Raji (cell line): Measurements from ENCODE around the gene FETUB.

Experiments used
- POLR2A ChIP-seq: IDR thresholded peaks from 2 replicates; pipeline ENCODE4 v1.6.1; 2011; ENCODE audit warnings: low read depth, low read length, control low read depth; ENCODE audit not compliant: insufficient read depth

Gene FETUB, protein sequence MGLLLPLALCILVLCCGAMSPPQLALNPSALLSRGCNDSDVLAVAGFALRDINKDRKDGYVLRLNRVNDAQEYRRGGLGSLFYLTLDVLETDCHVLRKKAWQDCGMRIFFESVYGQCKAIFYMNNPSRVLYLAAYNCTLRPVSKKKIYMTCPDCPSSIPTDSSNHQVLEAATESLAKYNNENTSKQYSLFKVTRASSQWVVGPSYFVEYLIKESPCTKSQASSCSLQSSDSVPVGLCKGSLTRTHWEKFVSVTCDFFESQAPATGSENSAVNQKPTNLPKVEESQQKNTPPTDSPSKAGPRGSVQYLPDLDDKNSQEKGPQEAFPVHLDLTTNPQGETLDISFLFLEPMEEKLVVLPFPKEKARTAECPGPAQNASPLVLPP

DNA sequence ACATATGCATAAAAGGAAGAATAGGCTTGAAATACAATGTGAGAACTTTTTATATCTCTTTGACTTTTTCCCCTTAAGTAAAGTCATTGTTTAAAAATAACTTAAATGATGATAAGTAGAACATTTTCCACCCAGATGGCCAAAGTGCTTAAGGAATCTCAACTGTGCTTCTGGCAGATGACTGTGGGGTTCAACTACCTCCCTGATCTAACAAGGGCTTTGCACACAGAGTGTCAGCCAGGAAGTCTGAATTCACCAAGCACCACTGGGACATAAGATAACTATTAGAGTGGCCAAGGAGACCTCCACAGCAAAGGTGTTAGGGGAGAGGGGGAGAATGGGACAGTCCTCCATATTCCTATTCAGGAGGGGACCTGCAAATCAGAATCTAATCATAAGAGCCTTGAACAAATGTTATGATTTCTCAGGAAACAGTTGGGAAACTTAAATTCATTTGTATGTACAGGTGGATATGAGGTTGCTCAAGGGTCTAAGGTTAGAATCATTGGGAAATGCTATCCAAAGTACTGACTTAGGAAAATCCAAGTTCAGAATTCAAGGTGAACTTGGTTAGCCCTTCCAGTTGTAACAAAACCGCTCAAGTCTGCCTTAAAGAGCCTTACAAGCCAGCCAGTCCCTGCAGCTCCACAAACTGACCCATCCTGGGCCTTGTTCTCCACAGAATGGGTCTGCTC, at the start of gene FETUB:
Gene FETUB, plus strand, starts transcription at position 622 of the 695 bp plus-strand sequence. Its CDS starts 62 bp downstream, at position 684.
- TF ChIP-seq POLR2A, result no peak

DNA sequence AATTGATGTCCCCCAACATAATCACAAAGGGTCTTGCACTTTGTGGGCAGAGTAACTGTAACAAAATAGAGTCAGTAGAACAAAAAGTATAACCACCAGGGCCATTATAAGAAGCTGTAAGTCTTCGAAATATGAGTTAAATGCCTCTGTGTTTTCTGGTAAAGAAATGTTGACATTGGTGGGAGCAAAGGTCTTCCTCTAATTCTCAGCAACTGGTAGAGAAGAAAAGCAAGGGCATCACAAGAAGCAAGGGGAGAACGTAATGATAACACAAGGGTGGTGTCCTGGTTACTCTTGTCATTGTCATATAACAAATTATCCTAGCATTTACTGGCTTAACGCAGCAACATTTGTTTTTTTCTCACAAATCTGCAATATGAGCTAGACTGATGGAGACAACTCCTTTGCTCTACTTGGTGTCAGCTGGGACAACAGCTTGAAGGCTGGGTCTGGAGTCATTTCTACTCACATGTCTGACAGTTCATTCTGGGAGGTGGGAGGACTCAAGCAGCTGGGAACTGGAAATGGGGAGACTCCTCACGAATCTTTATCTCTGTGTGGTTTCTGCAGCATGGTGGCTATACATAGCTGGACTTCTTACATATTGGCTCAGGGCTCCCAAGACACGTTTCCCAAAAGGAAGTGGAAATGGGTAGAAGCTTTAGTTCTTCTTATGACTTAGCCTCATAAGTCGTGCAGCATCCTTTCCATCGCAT, 49.5 kb upstream of the FETUB start:
- no peak for TF ChIP-seq POLR2A

DNA sequence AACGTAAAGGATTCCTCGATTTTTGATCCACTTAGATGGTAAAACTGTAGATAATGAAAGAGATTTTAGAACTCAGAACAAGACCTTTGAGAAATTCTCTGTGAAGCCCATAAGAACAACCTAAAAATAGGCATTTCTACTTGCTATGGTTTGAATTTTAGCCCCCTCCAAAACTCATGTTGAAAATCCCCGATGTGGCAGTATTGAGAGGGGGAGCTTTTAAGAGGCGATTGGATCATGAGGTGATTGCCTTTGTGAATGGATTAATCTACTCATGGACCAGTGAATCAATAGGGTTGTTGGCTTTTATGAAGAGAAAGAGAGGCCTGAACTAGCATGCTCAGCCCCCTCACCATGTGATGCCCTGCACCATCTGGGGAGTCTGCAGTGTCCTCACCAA, 47.5 kb upstream of the FETUB start:
- no peak for TF ChIP-seq POLR2A

DNA sequence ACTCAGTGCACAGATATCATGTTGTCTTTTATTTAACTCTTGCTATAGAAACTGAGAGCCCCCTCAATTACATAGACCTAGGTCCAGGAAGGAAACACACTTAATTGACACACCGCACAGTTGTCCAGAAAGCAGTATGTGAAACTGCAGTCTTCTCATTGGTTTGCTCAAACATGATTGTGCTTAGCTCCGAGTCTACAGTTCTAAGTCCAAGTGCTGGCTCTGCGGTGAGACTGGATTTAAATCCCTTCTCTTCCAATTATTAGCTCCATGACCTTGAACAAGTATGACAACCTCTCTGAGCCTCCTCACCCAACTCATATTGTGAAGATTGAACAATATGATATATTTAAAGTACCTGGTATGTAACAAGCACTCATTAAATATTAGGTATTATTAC, 46.3 kb upstream of the FETUB start:
- TF ChIP-seq POLR2A, result no peak

DNA sequence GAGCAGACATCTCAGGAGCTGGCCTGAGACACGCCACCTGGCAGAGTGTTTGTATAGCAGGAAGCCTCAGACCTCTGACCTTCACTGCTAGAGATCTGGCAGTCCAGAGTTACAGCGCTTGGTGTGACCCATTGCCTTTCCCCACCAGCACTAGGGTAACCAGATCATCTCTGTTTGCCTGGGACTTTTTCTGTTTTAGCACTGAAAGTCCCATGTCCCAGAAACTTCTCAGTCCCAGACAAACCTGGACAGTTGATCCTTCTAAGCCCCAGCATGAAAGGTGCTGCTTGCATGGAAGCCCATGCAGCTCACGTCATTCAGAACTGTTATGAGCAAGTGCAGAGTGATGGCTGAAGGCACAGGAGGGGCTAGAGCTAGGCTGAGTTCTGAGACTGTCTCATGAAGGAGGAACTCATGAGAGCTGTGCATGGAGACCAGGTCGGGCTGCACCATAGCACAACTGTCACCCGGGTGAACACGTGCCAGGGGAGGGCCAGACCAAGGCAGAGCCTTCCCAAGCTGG, 45.5 kb upstream of the FETUB start:
- no peak for TF ChIP-seq POLR2A

DNA sequence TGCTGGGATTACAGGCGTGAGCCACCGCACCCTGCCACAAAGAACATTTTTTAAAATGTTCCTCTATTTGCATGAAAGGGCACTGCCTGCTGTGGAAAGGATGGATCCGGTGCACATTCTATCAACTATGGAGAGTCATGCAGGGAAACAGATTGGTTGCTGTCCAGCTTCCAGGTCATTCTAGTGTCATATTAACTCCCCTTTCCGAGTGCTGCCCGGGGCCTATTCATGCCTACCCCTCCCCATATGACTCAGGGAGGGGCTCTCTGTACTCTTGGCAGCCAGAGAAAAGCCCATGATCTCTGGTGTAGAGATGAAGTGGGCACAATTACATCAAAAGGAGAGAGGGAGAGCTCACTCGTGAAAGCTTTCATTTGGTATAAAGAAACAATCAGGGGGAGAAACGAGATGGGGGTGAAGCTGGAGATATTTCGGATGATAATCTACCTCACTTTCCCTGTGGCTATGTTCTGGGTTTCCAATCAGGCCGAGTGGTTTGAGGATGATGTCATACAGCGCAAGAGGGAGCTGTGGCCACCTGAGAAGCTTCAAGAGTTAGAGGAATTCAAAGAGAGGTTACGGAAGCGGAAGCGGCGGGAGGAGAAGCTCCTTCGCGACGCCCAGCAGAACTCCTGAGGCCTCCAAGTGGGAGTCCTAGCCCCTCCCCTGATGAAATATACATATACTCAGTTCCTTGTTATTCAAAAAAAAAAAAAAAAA, 43.5 kb upstream of the FETUB start:
- no peak for TF ChIP-seq POLR2A

DNA sequence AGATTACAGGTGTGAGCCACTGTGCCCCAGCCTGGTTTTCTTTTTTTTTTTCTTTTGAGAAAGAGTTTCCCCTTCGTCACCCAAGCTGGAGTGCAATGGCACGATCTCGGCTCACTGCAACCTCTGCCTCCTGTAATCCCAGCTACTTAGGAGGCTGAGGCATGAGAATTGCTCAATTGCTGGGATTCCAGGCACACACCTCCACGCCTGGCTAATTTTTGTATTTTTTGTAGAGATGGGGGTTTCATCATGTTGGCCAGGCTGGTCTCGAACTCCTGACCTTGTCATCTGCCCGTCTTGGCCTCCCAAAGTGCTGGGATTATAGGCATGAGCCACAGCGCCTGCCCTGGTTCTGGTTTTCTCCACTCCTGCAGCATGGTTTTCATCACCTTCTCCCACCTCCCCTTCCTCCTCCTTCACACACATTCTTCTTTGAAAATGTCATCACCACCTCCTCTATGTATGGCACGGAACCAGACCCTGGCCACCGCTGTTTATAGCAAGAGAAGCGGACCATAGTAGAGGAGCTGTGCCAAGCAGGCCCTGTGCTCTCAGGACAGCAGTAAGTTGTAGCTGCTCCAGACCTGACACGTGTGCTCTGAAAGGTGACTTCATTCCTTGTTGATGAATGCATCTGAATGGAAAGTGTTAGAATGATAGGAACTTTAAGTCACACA, 42.0 kb upstream of the FETUB start:
- no peak for TF ChIP-seq POLR2A

DNA sequence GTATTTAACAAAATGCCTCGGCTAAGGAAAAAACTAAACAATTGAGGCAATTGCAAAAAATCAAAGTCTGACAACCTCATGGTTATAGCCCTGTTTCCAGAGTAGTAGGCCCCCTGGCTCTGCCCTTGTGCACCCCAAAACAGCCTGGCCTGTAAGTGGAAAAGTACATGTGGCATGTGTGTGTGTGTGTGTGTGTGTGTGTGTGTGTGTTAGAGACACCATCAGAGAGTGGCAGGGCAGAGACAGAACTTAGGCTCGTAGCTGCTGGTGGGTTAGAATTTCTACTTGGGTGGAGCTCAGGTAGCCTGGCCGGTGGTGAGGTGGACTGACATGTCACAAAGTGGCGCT, 41.4 kb upstream of the FETUB start:
- TF ChIP-seq POLR2A, result no peak

DNA sequence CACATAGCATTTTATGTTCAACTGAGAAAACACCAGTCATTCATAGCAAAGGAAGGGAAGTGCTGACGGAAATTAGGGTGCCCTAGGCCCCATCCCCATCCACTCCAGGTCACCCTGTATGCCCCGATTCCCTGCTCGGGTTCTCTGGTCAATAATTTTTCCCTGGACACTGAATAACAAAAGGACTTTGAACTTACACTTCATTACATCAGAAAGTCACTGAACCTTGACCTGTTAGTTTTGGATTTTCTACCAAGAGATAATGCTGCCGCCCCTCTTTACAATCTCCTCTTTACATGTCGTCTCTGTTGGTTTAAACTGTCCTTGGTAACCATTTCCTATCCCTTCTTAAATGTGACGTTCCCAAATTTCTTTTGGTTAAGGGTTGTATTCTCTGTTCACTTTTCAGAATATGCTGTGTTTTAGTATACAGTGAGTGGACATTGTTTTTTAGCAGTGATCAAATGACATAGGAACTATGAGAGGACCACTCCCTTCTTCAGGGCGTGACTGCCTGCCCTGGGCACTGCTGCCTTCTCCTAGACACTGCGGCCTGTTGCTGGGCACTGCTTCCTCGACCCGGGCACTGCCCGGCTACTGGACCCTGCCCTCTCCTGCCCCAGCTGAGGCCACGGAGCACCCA, 40.9 kb upstream of the FETUB start:
- TF ChIP-seq POLR2A, result no peak

DNA sequence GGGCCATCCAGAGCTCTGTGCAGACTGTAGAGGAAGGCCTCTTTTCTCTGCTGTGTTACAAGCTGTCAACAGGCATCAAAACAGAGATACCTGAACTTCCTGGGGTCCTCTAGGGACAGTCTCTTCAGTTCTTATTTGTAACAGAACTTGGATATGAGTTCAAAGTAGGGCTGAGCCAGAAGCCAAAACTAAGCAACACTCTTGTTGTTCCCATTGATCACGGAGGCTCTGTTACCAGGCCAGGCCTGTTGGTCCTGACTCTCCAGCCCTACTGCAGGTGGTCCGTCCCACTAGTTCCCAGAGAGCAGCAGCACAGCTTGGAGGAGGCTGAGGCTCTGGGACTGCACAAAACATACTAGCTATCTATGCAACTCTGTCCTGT, 40.4 kb upstream of the FETUB start:
- no peak for TF ChIP-seq POLR2A

DNA sequence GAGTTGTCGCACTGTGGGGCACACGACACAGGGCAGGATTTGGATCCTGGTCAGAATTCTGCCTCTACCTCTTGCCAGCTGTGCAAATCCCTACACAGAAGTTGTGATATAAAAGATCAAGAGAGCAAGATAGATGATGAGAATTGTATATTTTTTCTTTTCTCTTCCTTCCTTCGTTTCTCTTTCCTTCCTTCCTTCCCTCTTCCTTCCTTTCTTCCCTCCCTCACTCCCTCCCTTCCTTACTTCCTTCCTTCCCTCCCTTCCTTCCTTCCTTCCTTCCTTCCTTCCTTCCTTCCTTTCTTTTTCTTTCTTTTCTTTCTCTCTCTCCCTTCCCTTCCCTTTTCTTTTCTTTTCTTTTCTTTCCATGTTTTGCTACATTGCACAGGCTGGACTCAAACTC, 39.3 kb upstream of the FETUB start:
- no peak for TF ChIP-seq POLR2A

DNA sequence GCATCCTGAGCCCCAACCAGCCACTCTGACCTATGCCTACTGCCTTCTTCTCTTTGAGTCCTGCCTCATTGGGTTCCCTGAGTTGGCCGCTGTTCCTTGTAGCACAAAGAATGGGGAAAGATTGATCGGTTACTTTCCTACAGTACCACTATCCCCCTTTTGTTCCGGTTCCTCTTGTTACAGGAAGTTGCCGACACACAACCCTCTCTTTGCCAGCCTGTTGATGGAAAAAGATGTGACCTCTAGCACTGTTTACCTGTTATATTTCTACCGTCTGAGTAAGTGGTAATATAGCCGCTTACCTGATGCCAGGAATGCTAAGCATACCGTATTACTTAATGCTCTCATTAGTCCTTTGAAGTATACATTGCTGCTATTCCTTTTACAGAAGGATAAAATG, 37.0 kb upstream of the FETUB start:
- TF ChIP-seq POLR2A, result no peak

DNA sequence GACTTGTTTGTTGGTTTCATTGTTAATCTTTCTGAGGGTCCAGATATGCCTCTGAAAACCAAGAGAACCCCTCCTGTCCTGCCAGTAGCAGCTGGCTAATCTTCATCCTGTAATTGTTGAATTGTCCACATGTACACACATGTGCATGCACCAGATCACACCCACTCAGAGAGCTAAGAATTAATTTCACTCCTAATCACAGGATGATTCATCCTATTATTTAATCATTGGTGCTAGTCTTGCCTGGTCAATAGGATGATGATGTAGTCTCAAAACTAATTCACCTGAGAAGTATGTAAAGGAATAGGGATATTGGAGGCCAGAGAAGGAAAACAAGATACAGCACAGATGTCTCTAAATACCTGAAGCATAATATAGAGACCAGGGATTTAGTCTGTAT, 35.1 kb upstream of the FETUB start:
- no peak for TF ChIP-seq POLR2A
